IMR-90 (cell line): ENCODE data around the gene PRSS23. TPM values are rescaled to one million over a fixed set of nuclear protein-coding genes. Genes with fewer than 3 reads are reported as not detected.

Experiments
- ATAC-seq: fragments of 200-7000 bp; cut with Tn5 transposase; 2 replicates; pipeline ENCODE4 v1.9.1; 2020; ENCODE audit warnings: low read depth, mild to moderate bottlenecking, moderate library complexity
- BruUV-seq: library from RNA; stranded (reverse); fragments of 400-500 nt; replicated peaks from 2 replicates; lab custom pipeline; 2021; lab: Mats Ljungman, UMichigan
- CTCF ChIA-PET: fragments of 300-600 bp; formaldehyde crosslinking; extraction: SDS; loops from one replicate; lab custom pipeline; 2021; ENCODE audit warnings: antibody characterized with exemption; lab: Yijun Ruan, JAX
- POLR2A ChIA-PET: fragments of 300-600 bp; sonication (Branson Sonifier 250); formaldehyde crosslinking; loops from one replicate; lab custom pipeline; 2022; ENCODE audit warnings: antibody characterized with exemption; ENCODE audit not compliant: unreplicated experiment; lab: Charles Lee
- DNase-seq: peaks from one replicate; pipeline ENCODE4 v3.0.0; 2013
- H2AFZ ChIP-seq: replicated peaks from 2 replicates; pipeline ENCODE3; 2013; ENCODE audit warnings: low read length, mild to moderate bottlenecking; ENCODE audit not compliant: poor library complexity
- H2AK5ac ChIP-seq: 2 replicates; pipeline ENCODE4 v1.6.1; 2013; ENCODE audit warnings: low read depth, low read length, inconsistent platforms
- H2AK9ac ChIP-seq: replicated peaks from 2 replicates; pipeline ENCODE3; 2013; ENCODE audit warnings: mild to moderate bottlenecking, low read depth, low read length, moderate library complexity; ENCODE audit not compliant: poor library complexity
- H2BK120ac ChIP-seq: 2 replicates; pipeline ENCODE4 v1.6.1; 2013; ENCODE audit warnings: low read depth, low read length, inconsistent platforms
- H2BK15ac ChIP-seq: 3 replicates; pipeline ENCODE4 v1.6.1; 2013; ENCODE audit warnings: low read depth, low read length, inconsistent platforms
- H2BK20ac ChIP-seq: 2 replicates; pipeline ENCODE4 v1.6.1; 2013; ENCODE audit warnings: low read depth, mild to moderate bottlenecking, inconsistent platforms, low read length, moderate library complexity
- H2BK5ac ChIP-seq: 2 replicates; pipeline ENCODE4 v1.6.1; 2013; ENCODE audit warnings: mild to moderate bottlenecking, low read depth, low read length, inconsistent platforms; ENCODE audit not compliant: poor library complexity, severe bottlenecking
- H3K14ac ChIP-seq: replicated peaks from 2 replicates; pipeline ENCODE4 v1.6.1; 2013; ENCODE audit warnings: low read depth, low read length, inconsistent platforms
- H3K18ac ChIP-seq: 2 replicates; pipeline ENCODE4 v1.6.1; 2013; ENCODE audit warnings: low read depth, low read length, control low read depth
- H3K23ac ChIP-seq: 2 replicates; pipeline ENCODE4 v1.6.1; 2013; ENCODE audit warnings: low read depth, low read length, inconsistent platforms
- H3K27ac ChIP-seq: 2 replicates; pipeline ENCODE4 v1.5.1; 2013; ENCODE audit warnings: mild to moderate bottlenecking, control low read depth, low read length; ENCODE audit not compliant: insufficient read depth
- H3K27me3 ChIP-seq: 2 replicates; pipeline ENCODE4 v1.6.1; 2013; ENCODE audit warnings: low read length; ENCODE audit not compliant: control insufficient read depth, insufficient read depth
- H3K36me3 ChIP-seq: 2 replicates; pipeline ENCODE4 v1.6.1; 2013; ENCODE audit warnings: low read length, mixed read lengths; ENCODE audit not compliant: control insufficient read depth, insufficient read depth
- H3K4ac ChIP-seq: 2 replicates; pipeline ENCODE4 v1.6.1; 2013; ENCODE audit warnings: low read depth, low read length, inconsistent platforms
- H3K4me1 ChIP-seq: 2 replicates; pipeline ENCODE4 v1.6.1; 2013; ENCODE audit warnings: low read length, mixed read lengths; ENCODE audit not compliant: control insufficient read depth, insufficient read depth
- H3K4me2 ChIP-seq: 2 replicates; pipeline ENCODE4 v1.6.1; 2013; ENCODE audit warnings: low read depth, mild to moderate bottlenecking, control low read depth, low read length, moderate library complexity
- H3K4me3 ChIP-seq: 2 replicates; pipeline ENCODE4 v1.5.1; 2013; ENCODE audit warnings: low read depth, mild to moderate bottlenecking, control low read depth, low read length, moderate library complexity; ENCODE audit not compliant: insufficient read depth
- H3K56ac ChIP-seq: 2 replicates; pipeline ENCODE4 v1.6.1; 2013; ENCODE audit warnings: low read length, inconsistent platforms; ENCODE audit not compliant: insufficient read depth; ENCODE audit errors: extremely low read depth
- H3K79me1 ChIP-seq, 2 experiments: 2 replicates each; pipeline ENCODE4 v1.6.1; 2013; ENCODE audit warnings: low read length in 2 of 2, inconsistent platforms in 1 of 2, low read depth in 1 of 2
- H3K9ac ChIP-seq: 2 replicates; pipeline ENCODE4 v1.6.1; 2013; ENCODE audit warnings: low read depth, low read length, control low read depth
- H3K9me1 ChIP-seq: 2 replicates; pipeline ENCODE4 v1.6.1; 2013; ENCODE audit warnings: low read length, inconsistent platforms; ENCODE audit not compliant: insufficient read depth
- H3K9me3 ChIP-seq: 2 replicates; pipeline ENCODE4 v1.6.1; 2013; ENCODE audit warnings: low read length; ENCODE audit not compliant: control insufficient read depth, insufficient read depth
- H4K20me1 ChIP-seq: 2 replicates; pipeline ENCODE4 v1.6.1; 2013; ENCODE audit warnings: low read length, inconsistent platforms; ENCODE audit not compliant: insufficient read depth
- H4K5ac ChIP-seq: 2 replicates; pipeline ENCODE4 v1.6.1; 2013; ENCODE audit warnings: mild to moderate bottlenecking, low read depth, low read length, control low read depth
- H4K8ac ChIP-seq, 2 experiments: 2 replicates each; pipeline ENCODE4 v1.6.1; 2013; ENCODE audit warnings: low read depth in 2 of 2, low read length in 2 of 2, control low read depth in 1 of 2, inconsistent platforms in 1 of 2
- H4K91ac ChIP-seq: 2 replicates; pipeline ENCODE4 v1.6.1; 2013; ENCODE audit warnings: low read depth, low read length, inconsistent platforms; ENCODE audit not compliant: insufficient read depth
- BHLHE40 ChIP-seq: fragments of 150-350 bp; IDR thresholded peaks from 2 replicates; pipeline ENCODE4 v1.6.1; 2016; ENCODE audit warnings: mild to moderate bottlenecking, low read depth, low read length
- MAFK ChIP-seq: IDR thresholded peaks from 2 replicates; pipeline ENCODE4 v1.6.1; 2012; ENCODE audit warnings: low read depth, low read length, improper control_type of control experiment
- MAZ ChIP-seq: IDR thresholded peaks from 2 replicates; pipeline ENCODE4 v1.6.1; 2012; ENCODE audit warnings: low read depth, mild to moderate bottlenecking, low read length, improper control_type of control experiment, moderate library complexity, borderline replicate concordance
- MXI1 ChIP-seq: IDR thresholded peaks from 2 replicates; pipeline ENCODE4 v1.6.1; 2012; ENCODE audit warnings: low read depth, mild to moderate bottlenecking, low read length, moderate library complexity, borderline replicate concordance
- WGBS, 2 experiments: methylation state at CpG; one replicate each; pipeline versions ENCODE4 v1.1.5 to v1.1.7; 2013; ENCODE audit warnings: missing lambda C conversion rate in 2 of 2; ENCODE audit not compliant: insufficient read length in 1 of 2; ENCODE audit errors: extremely low coverage in 2 of 2; 5-methylcytosine and 5-hydroxymethylcytosine counted together
- dilution Hi-C: fragments of 300-500 bp; cut with HindIII; formaldehyde crosslinking; loops from one replicate; pipeline ENCODE4 v1.14.3; 2018; ENCODE audit warnings: low sequenced_read_pairs; ENCODE audit not compliant: unreplicated experiment
- in situ Hi-C: fragments of 300-500 bp; cut with MboI; formaldehyde crosslinking; loops from 3 replicates; pipeline ENCODE4 v1.14.3; 2019; ENCODE audit warnings: low sequenced_read_pairs, inconsistent platforms, mixed read lengths
- intact Hi-C: fragments of 100-400 bp; cut with micrococcal nuclease; formaldehyde crosslinking; loops from 2 replicates; pipeline ENCODE4 v1.10.0; 2022
- polyA plus RNA-seq, 3 experiments: library from polyadenylated mRNA; depleted of rRNA; stranded (reverse); fragments of >200 nt; gene quantifications; 2 replicates each; pipeline ENCODE4 v1.2.3, GENCODE V29; 2012; ENCODE audit warnings: low replicate concordance in 1 of 3
- total RNA-seq: library from RNA; depleted of rRNA; stranded (reverse); fragments of >200 nt; gene quantifications from 2 replicates; pipeline ENCODE4 v1.2.3, GENCODE V29; 2012

PRSS23 gene
- total and polyA plus RNA-seq, 2 of the 4 experiments (the other 2 are of a cell fraction) = 100 to 199 TPM

- Histone ChIP-seq H2BK5ac (no peak overlapping the region), H4K20me1 (no peaks in the 10 kb centered on the region), H2BK120ac (no peak overlapping the region), H2AK5ac (peak overlapping the region; percentile 35; the same call in 1 of the 2 replicates), H3K4ac (peak overlapping the region; percentile 31), H3K27ac (no peak overlapping the region), H2BK20ac (no peak overlapping the region; the same call in 1 of the 2 replicates), H3K9ac (no peak overlapping the region), H3K27me3 (no peaks in the 10 kb centered on the region), H3K18ac (no peak overlapping the region), H2AFZ (no peak overlapping the region), H3K4me1 (peaks cover 15% of the 10 kb centered on the region; the same call in 1 of the 2 replicates), H2BK15ac (no peak overlapping the region), H2AK9ac (peak overlapping the region; percentile 7), H3K56ac (no peak overlapping the region), H3K36me3 (0 out of 2 replicates have a peak, but pooled peaks cover 5% of the 10 kb centered on the region), H3K23ac (peak overlapping the region; percentile 47; the same call in 1 of the 2 replicates), H4K5ac (no peak overlapping the region; the same call in 1 of the 2 replicates), H3K9me3 (no peaks in the 10 kb centered on the region), H3K4me2 (peak overlapping the region; percentile 10; the same call in 1 of the 2 replicates), H3K4me3 (no peak overlapping the region), H3K14ac (0 out of 2 replicates have a peak overlapping the region, but pooled peaks have one; percentile 7), H3K79me1 (peaks cover 41 to 73% of the 10 kb centered on the region in 2 experiments), H4K91ac (no peak overlapping the region), H3K9me1 (peaks cover 12% of the 10 kb centered on the region; the same call in 1 of the 2 replicates), H4K8ac (0 out of 4 replicates have a peak overlapping the region, but pooled peaks of 1 of the 2 experiments have one; percentile 11)
- no TSS peak for BruUV-seq
- TF ChIP-seq MXI1 (no peak), MAZ (no peak), MAFK (peak; percentile 93), BHLHE40 (no peak)
- ChIA-PET CTCF (interaction anchor here (0.5 to 0.6 kb wide), 2 partner anchors 189 to 452 kb away, joined by 3 read pairs; no protein-coding TSS in a partner anchor), POLR2A (no interaction called here)
- dilution Hi-C loops (no loop called here), intact Hi-C loops (no loop called here), in situ Hi-C loops (no loop called here)
- no peak for DNase-seq
- no peak for ATAC-seq
- WGBS, 2 experiments = no CpG with 5 or more reads among the region's 2 CpGs
Measured at GRCh38 chr11:86805873-86806310, 5.5 kb downstream of the PRSS23 start.
